Stimulated activated CD8-positive, alpha-beta memory T cell treated with anti-CD3 and anti-CD28 coated beads, Interleukin-12 subunit alpha, Interleukin-12 subunit beta, amount 100 ng/mL, for 1 hour (primary cell): ENCODE measurements around the gene HOXB7.

Experiments used
- DNase-seq: peaks from one replicate; pipeline ENCODE4 v3.0.0-alpha.2; 2020; ENCODE audit warnings: low read depth

The HOXB7 gene

DNA sequence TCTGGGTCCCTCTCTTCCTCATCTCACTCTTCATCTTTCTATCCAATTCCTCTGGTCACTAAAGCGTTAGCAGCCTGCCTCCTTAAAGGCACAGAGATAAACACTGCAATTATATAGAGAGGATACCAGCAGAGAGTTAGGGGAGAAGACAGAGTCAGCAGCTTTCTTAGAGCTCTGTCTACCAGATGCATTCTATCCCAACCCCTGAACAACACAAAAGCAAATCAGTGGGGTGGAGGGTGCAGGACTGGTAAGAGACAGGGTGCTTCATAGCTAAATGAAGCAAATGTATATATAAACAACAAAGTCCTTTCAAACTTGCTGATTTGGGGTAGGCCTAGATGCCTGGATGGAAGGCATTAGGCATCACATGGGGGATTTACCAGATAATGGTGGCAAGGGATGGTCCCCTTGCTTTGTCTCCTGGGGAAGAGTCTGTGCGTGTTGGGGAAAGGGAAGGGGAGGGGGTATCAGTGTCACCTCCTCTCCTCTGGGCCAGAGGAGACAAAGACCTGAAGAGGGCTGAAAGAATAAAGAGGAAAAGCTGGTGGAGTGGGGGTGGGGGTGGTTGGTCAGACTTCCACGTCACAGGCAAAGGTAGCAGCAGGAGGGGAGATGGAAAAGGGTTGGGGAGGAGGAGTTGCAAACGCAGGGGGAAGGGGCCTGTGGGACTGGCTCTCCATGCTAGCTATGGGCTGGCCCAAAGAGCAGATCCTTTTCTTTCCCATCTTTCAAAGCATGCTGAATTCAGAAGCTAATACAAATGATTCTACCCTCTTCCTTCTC is 44.7 kb downstream of the HOXB7 start:
- DNase-seq = no peak

DNA sequence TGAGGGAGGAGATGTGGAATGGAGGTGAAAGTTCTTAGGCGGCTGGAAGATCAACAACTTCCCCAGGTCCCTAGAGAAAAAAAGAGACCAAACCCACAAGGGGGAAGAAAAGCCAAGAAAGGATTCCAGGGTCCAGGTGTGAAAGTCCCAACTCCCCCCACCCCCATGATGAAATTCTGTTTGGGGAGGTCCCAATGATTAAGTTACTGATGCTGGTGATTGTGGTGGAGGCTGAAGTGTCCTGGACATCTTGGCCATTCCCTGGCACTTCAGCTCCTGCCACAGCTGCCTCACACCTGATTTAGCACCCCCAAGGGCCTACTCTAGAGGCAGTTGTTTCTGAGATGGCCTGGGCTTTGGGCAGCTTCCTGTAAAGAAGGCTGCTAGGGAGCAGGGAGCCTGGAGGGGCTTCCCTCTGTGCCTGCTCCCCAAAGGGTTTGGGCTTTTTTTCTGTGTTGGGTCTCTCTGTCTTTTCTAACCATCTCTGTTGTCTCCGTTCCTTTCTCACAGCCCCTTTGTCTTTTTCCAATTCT is 45.7 kb downstream of the HOXB7 start:
- no peak for DNase-seq

DNA sequence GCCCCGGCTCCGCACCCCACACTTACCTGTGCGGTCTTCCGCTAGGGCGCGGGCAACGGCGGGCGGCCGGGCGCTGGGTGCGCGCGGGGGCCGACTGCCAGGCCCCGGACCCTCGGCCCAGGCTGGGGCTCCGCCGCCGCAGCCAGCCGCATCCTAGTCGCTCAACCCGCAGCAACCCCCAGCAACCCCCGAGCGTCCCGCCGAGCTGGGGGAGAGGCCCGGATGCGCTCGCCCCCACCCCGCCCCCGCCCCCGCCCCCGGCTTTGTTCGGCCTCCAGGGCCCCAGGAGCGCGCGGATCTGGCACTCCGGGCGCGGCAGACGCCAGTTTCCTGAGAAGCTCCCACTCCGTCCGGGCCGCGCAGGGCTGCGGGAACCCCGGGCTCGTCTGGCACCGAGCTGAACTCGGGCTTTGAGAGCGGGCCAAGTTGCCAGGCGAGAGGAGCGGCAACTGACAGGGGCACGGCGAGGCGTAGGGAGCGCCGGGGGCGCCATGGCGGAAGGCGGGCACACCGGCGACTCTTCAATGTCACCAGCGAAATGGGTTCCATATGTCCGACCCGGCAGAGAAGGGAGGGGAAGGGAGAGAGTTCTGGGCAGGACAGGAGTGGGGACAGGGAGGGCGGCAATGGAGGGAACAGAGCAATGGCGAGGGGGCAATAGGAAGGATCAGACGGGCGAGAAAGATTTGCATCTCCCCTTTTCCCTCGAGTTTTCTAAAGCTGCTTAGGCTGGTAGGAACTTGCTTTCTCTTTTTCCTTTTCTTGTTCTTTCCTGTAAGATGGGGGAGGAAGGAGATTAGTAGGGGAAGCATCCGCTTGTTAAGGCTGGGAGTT is 46.4 kb downstream of the HOXB7 start:
- DNase-seq = no peak

DNA sequence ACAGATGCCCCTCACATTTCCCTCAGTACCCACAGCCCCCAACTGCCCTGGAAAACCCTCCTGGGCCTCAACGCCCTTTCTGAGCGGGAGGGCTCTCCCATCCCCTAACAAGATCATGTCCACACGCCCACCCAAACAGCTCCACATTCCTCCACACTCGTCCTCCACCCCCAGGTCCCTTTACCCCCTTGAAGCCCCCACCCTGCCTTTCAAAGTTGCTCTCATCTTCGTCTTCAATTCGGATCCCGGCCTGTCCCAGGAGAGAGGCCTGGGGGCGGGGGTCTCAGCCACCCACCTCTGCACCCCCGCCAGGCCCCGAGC is 47.0 kb downstream of the HOXB7 start:
- DNase-seq = no peak

GRCh38 chr17:48563385-48563838 is 47.4 kb downstream of the HOXB7 start:
- no peak for DNase-seq

- no peak for DNase-seq
Observed at GRCh38 chr17:48562934-48563333, 47.9 kb downstream of the HOXB7 start.

- no peak for DNase-seq
Observed at GRCh38 chr17:48561884-48562810, 48.7 kb downstream of the HOXB7 start.

GRCh38 chr17:48559840-48560817 is 50.7 kb downstream of the HOXB7 start:
- no peak for DNase-seq

GRCh38 chr17:48559122-48559839 is 51.5 kb downstream of the HOXB7 start:
- no peak for DNase-seq

DNA sequence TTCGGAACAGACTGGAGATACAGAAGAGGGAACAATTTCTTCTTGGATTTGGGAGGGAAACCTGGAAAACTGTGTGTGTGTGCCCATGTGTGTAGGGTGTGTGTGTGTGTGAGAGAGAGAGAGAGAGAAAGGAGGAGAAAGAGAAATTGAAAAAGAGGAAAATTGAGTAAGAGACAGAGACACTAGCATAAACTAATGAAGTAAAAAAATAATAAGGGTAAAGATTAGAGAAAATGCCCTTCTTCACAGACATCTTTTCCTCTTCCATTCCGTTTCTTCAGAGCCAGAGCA is 52.0 kb downstream of the HOXB7 start:
- no peak for DNase-seq

DNA sequence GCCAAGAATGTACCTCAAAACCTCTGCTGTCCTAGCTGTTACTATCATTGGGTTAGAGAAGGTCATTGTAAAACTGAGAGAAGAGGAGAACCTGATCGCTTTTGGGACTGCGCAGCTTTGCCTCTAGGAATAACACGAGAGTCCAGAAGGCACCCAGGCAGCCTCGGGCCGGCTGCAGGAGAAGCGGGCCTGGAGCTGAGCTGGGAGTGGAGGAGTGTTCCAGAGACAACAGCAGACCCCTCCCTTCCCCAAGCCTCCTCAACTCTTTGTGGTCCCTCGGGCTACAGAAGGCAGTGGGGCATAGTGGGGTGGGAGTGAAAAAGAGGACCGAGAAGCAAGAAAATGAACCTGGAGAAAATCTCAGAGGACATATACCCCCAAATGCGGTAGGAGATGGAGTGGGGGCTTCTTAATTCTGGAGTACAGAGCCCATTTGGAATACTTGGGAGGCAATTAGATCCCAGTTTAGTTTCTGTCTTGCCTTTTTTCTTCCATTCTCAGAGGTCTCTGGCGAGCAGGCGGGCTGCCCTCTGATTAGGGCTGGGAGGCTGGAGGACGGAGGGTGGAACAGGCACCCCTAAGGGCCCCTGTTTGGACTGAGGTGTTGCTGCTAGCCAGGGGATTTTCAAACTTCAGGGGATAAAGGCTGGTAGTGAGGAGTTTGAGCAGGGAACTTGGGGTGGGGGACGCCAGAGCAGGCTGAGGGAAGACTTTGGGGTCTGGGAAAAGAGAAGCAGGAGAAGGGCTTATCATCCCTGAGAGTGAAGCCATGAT is 52.6 kb downstream of the HOXB7 start:
- DNase-seq = no peak
